HFFc6 (cell line): ENCODE data around the gene ERAS. TPM values are rescaled to one million over a fixed set of nuclear protein-coding genes. Genes with fewer than 3 reads are reported as not detected.

ENCODE experiments used
- DNase-seq: peaks from one replicate; pipeline ENCODE4 v3.0.0-alpha.2; 2018
- H3K27ac Mint-ChIP-seq: 2 replicates; pipeline ENCODE4 v1.8.0; 2020; ENCODE audit warnings: mild to moderate bottlenecking, mixed read lengths
- H3K27me3 Mint-ChIP-seq: 2 replicates; pipeline ENCODE4 v1.8.0; 2021; ENCODE audit warnings: mild to moderate bottlenecking, moderate library complexity, mixed read lengths; ENCODE audit not compliant: insufficient read depth
- H3K36me3 Mint-ChIP-seq: 2 replicates; pipeline ENCODE4 v1.8.0; 2021; ENCODE audit warnings: low read depth, mixed read lengths
- H3K4me1 Mint-ChIP-seq: 2 replicates; pipeline ENCODE4 v1.8.0; 2020; ENCODE audit warnings: low read depth, mixed read lengths
- H3K4me3 Mint-ChIP-seq: 2 replicates; pipeline ENCODE4 v1.8.0; 2020; ENCODE audit warnings: mild to moderate bottlenecking, moderate library complexity, mixed read lengths
- H3K9me3 Mint-ChIP-seq: 2 replicates; pipeline ENCODE4 v1.8.0; 2020; ENCODE audit warnings: mild to moderate bottlenecking, mixed read lengths
- CTCF ChIP-seq: fragments of 200-600 bp; sonication (generic); IDR thresholded peaks from 2 replicates; pipeline ENCODE4 v1.5.0; 2021; ENCODE audit warnings: antibody characterized with exemption, mild to moderate bottlenecking
- total RNA-seq, 6 experiments: library from RNA; stranded (reverse); fragmentation: NEBNext Ultra II Directional; extraction: Animal tissue kit (Norgen Biotek cat#: 25700); gene quantifications; 2 replicates in 1 of 6; 3 replicates in 5 of 6; pipeline ENCODE4 v1.2.3, GENCODE V29; 2021

Gene ERAS
- total RNA-seq, 6 experiments from 2014 or later, result not detected

GRCh38 chrX:48782795-48783194, 43.5 kb upstream of the ERAS start:
- Mint-ChIP-seq H3K36me3 (no peaks in the 10 kb centered on the region), H3K4me3 (no peak overlapping the region), H3K27ac (no peak overlapping the region), H3K27me3 (peaks cover 11% of the 10 kb centered on the region), H3K4me1 (no peaks in the 10 kb centered on the region), H3K9me3 (no peaks in the 10 kb centered on the region)
- no peak for DNase-seq
- no peak for TF ChIP-seq CTCF

- no peak for DNase-seq
- Mint-ChIP-seq H3K27ac (no peak overlapping the region), H3K9me3 (no peaks in the 10 kb centered on the region), H3K27me3 (peaks cover 17% of the 10 kb centered on the region), H3K4me1 (no peaks in the 10 kb centered on the region), H3K4me3 (no peak overlapping the region), H3K36me3 (no peaks in the 10 kb centered on the region)
- no peak for TF ChIP-seq CTCF
These were observed 41.6 kb upstream of the ERAS start for GRCh38 chrX:48784726-48785125.

GRCh38 chrX:48785186-48785539, 41.1 kb upstream of the ERAS start:
- Mint-ChIP-seq H3K4me1 (no peaks in the 10 kb centered on the region), H3K9me3 (no peaks in the 10 kb centered on the region), H3K4me3 (no peak overlapping the region), H3K36me3 (no peaks in the 10 kb centered on the region), H3K27ac (no peak overlapping the region), H3K27me3 (peaks cover 19% of the 10 kb centered on the region)
- DNase-seq, result no peak
- TF ChIP-seq CTCF, result no peak

- Mint-ChIP-seq H3K4me1 (no peaks in the 10 kb centered on the region), H3K27ac (no peak overlapping the region), H3K36me3 (no peaks in the 10 kb centered on the region), H3K4me3 (no peak overlapping the region), H3K27me3 (peaks cover 19% of the 10 kb centered on the region), H3K9me3 (no peaks in the 10 kb centered on the region)
- TF ChIP-seq CTCF, result no peak
- DNase-seq, result no peak
These were observed 40.6 kb upstream of the ERAS start for GRCh38 chrX:48785540-48786214.

- Mint-ChIP-seq H3K27me3 (peaks cover 19% of the 10 kb centered on the region), H3K36me3 (no peaks in the 10 kb centered on the region), H3K4me3 (no peak within 1 kb of the TSS), H3K4me1 (no peaks in the 10 kb centered on the region), H3K9me3 (no peaks in the 10 kb centered on the region), H3K27ac (no peak within 1 kb of the TSS)
- TF ChIP-seq CTCF, result no peak
- DNase-seq, result no peak
These were observed 39.9 kb upstream of the ERAS start, which contains the start of gene GATA1 for GRCh38 chrX:48786341-48786800. Gene GATA1, plus strand, starts transcription at chrX:48786590. Its CDS starts 4,520 bp downstream, at chrX:48791110.
